ENCODE results near the gene BMPR1B. TPM values are rescaled to one million over a fixed set of nuclear protein-coding genes. Genes with fewer than 3 reads are reported as not detected.

BMPR1B gene
- total RNA-seq, 1 experiment from 2014 or later: 0.42 TPM

GRCh38 chr4:94926936-94927335, 169.2 kb downstream of the BMPR1B start:
- Histone ChIP-seq H3K27me3 (ENCODE audit: control insufficient read depth, insufficient read depth, low read length) (no peaks in the 10 kb centered on the region), H3K4me3 (ENCODE audit: insufficient read depth, low read depth, low read length) (no peak overlapping the region), H3K36me3 (replicated peaks; ENCODE audit: control insufficient read depth, insufficient read depth, low read length) (no peaks in the 10 kb centered on the region)
- no peak for DNase-seq

- Histone ChIP-seq H3K27me3 (ENCODE audit: control insufficient read depth, insufficient read depth, low read length) (no peaks in the 10 kb centered on the region), H3K36me3 (replicated peaks; ENCODE audit: control insufficient read depth, insufficient read depth, low read length) (no peaks in the 10 kb centered on the region), H3K4me3 (ENCODE audit: insufficient read depth, low read depth, low read length) (no peak overlapping the region)
- DNase-seq: no peak
Observed at GRCh38 chr4:94927696-94928095, 169.9 kb downstream of the BMPR1B start.

GRCh38 chr4:94929696-94930095, 171.9 kb downstream of the BMPR1B start:
- no peak for DNase-seq
- Histone ChIP-seq H3K36me3 (replicated peaks; ENCODE audit: control insufficient read depth, insufficient read depth, low read length) (no peaks in the 10 kb centered on the region), H3K27me3 (ENCODE audit: control insufficient read depth, insufficient read depth, low read length) (no peaks in the 10 kb centered on the region), H3K4me3 (ENCODE audit: insufficient read depth, low read depth, low read length) (no peak overlapping the region)

- H3K36me3 ChIP-seq (replicated peaks; ENCODE audit: control insufficient read depth, insufficient read depth, low read length): no peaks in the 10 kb centered on the region
- H3K4me3 ChIP-seq (ENCODE audit: insufficient read depth, low read depth, low read length): no peak overlapping the region
- no peaks in the 10 kb centered on the region for H3K27me3 ChIP-seq (ENCODE audit: control insufficient read depth, insufficient read depth, low read length)
- DNase-seq: no peak
Observed at GRCh38 chr4:94931626-94932025, 173.9 kb downstream of the BMPR1B start.

- no peak for DNase-seq
Observed at GRCh38 chr4:94932366-94932765, 174.6 kb downstream of the BMPR1B start.

GRCh38 chr4:94933799-94934198, 176.0 kb downstream of the BMPR1B start:
- no peak overlapping the region for H3K4me3 ChIP-seq (ENCODE audit: insufficient read depth, low read depth, low read length)
- no peak for DNase-seq

More at GRCh38 chr4:94932366-94932765, 174.6 kb downstream of the BMPR1B start:
- no peaks in the 10 kb centered on the region for H3K27me3 ChIP-seq (ENCODE audit: control insufficient read depth, insufficient read depth, low read length)
- H3K36me3 ChIP-seq (replicated peaks; ENCODE audit: control insufficient read depth, insufficient read depth, low read length): no peaks in the 10 kb centered on the region
- no peak overlapping the region for H3K4me3 ChIP-seq (ENCODE audit: insufficient read depth, low read depth, low read length)

GRCh38 chr4:94934201-94934600, 176.4 kb downstream of the BMPR1B start:
- no peaks in the 10 kb centered on the region for H3K27me3 ChIP-seq (ENCODE audit: control insufficient read depth, insufficient read depth, low read length)
- H3K4me3 ChIP-seq (ENCODE audit: insufficient read depth, low read depth, low read length): no peak overlapping the region
- H3K36me3 ChIP-seq (replicated peaks; ENCODE audit: control insufficient read depth, insufficient read depth, low read length): no peaks in the 10 kb centered on the region
- DNase-seq: no peak

More at GRCh38 chr4:94933799-94934198, 176.0 kb downstream of the BMPR1B start:
- Histone ChIP-seq H3K27me3 (ENCODE audit: control insufficient read depth, insufficient read depth, low read length) (no peaks in the 10 kb centered on the region), H3K36me3 (replicated peaks; ENCODE audit: control insufficient read depth, insufficient read depth, low read length) (no peaks in the 10 kb centered on the region)

GRCh38 chr4:94934864-94935263, 177.1 kb downstream of the BMPR1B start:
- no peaks in the 10 kb centered on the region for H3K27me3 ChIP-seq (ENCODE audit: control insufficient read depth, insufficient read depth, low read length)
- no peak for DNase-seq
- no peak overlapping the region for H3K4me3 ChIP-seq (ENCODE audit: insufficient read depth, low read depth, low read length)

GRCh38 chr4:94936854-94937253, 179.1 kb downstream of the BMPR1B start:
- no peak overlapping the region for H3K4me3 ChIP-seq (ENCODE audit: insufficient read depth, low read depth, low read length)
- peak; percentile 1 for DNase-seq

More at GRCh38 chr4:94934864-94935263, 177.1 kb downstream of the BMPR1B start:
- H3K36me3 ChIP-seq (replicated peaks; ENCODE audit: control insufficient read depth, insufficient read depth, low read length): no peaks in the 10 kb centered on the region

GRCh38 chr4:94939791-94940519, 182.2 kb downstream of the BMPR1B start:
- Histone ChIP-seq H3K27me3 (ENCODE audit: control insufficient read depth, insufficient read depth, low read length) (no peaks in the 10 kb centered on the region), H3K36me3 (replicated peaks; ENCODE audit: control insufficient read depth, insufficient read depth, low read length) (no peaks in the 10 kb centered on the region), H3K4me3 (ENCODE audit: insufficient read depth, low read depth, low read length) (no peak overlapping the region)
- no peak for DNase-seq

More at GRCh38 chr4:94936854-94937253, 179.1 kb downstream of the BMPR1B start:
- H3K36me3 ChIP-seq (replicated peaks; ENCODE audit: control insufficient read depth, insufficient read depth, low read length): no peaks in the 10 kb centered on the region
- H3K27me3 ChIP-seq (ENCODE audit: control insufficient read depth, insufficient read depth, low read length): no peaks in the 10 kb centered on the region

GRCh38 chr4:94940520-94940908, 182.8 kb downstream of the BMPR1B start:
- Histone ChIP-seq H3K27me3 (ENCODE audit: control insufficient read depth, insufficient read depth, low read length) (no peaks in the 10 kb centered on the region), H3K4me3 (ENCODE audit: insufficient read depth, low read depth, low read length) (no peak overlapping the region), H3K36me3 (replicated peaks; ENCODE audit: control insufficient read depth, insufficient read depth, low read length) (no peaks in the 10 kb centered on the region)
- DNase-seq: no peak

GRCh38 chr4:94941706-94942105, 184.0 kb downstream of the BMPR1B start:
- Histone ChIP-seq H3K27me3 (ENCODE audit: control insufficient read depth, insufficient read depth, low read length) (no peaks in the 10 kb centered on the region), H3K4me3 (ENCODE audit: insufficient read depth, low read depth, low read length) (no peak overlapping the region), H3K36me3 (replicated peaks; ENCODE audit: control insufficient read depth, insufficient read depth, low read length) (no peaks in the 10 kb centered on the region)
- DNase-seq: no peak

GRCh38 chr4:94944726-94945125, 187.0 kb downstream of the BMPR1B start:
- Histone ChIP-seq H3K36me3 (replicated peaks; ENCODE audit: control insufficient read depth, insufficient read depth, low read length) (no peaks in the 10 kb centered on the region), H3K27me3 (ENCODE audit: control insufficient read depth, insufficient read depth, low read length) (no peaks in the 10 kb centered on the region), H3K4me3 (ENCODE audit: insufficient read depth, low read depth, low read length) (no peak overlapping the region)
- DNase-seq: no peak

- H3K4me3 ChIP-seq (ENCODE audit: insufficient read depth, low read depth, low read length): no peak overlapping the region
- no peaks in the 10 kb centered on the region for H3K36me3 ChIP-seq (replicated peaks; ENCODE audit: control insufficient read depth, insufficient read depth, low read length)
- no peaks in the 10 kb centered on the region for H3K27me3 ChIP-seq (ENCODE audit: control insufficient read depth, insufficient read depth, low read length)
- no peak for DNase-seq
Observed at GRCh38 chr4:94947681-94948108, 189.9 kb downstream of the BMPR1B start.

- H3K27me3 ChIP-seq (ENCODE audit: control insufficient read depth, insufficient read depth, low read length): no peaks in the 10 kb centered on the region
- DNase-seq: no peak
- no peaks in the 10 kb centered on the region for H3K36me3 ChIP-seq (replicated peaks; ENCODE audit: control insufficient read depth, insufficient read depth, low read length)
- H3K4me3 ChIP-seq (ENCODE audit: insufficient read depth, low read depth, low read length): no peak overlapping the region
Observed at GRCh38 chr4:94954251-94954650, 196.5 kb downstream of the BMPR1B start.
